ENCODE results near the gene PTPA.

- TF ChIP-seq ZNF777 (tag by site-specific recombination; IDR thresholded peaks at IDR 0.05; ENCODE audit: borderline replicate concordance), result no peak
- TF ChIP-seq ZNF24 (tag by site-specific recombination; IDR thresholded peaks at IDR 0.05), result no peak
- TF ChIP-seq KLF16 (tag by site-specific recombination; IDR thresholded peaks at IDR 0.05), result no peak
- no peak for TF ChIP-seq ZNF660 (tag by site-specific recombination; IDR thresholded peaks at IDR 0.05)
- no peak for TF ChIP-seq ZBTB8A (tag by site-specific recombination; IDR thresholded peaks at IDR 0.05)
Observed at GRCh38 chr9:129187042-129187441, 75.8 kb downstream of the PTPA start.

All from HEK293 (cell line).